ENCODE measurements around the gene SECISBP2L.

Gene SECISBP2L

DNA sequence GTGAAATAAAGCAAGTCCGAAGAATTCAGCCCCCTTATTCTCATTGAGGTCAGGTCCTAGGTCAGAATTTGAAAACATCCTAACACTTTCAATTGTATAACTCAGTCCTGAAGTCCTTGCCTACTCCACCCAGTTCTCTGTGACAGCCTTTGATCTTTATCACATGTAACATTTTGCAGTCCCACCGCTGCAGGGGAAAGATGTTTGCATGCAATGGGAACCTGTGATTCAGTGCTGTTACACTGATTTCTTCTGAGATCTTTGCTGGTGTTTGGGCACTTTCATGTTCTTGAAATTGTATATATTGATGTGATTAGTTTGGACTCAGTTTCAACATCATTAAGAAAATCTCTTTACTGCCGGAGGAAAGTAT lies 18.0 kb upstream of the SECISBP2L start:
- Histone ChIP-seq H2AFZ (ENCODE audit: low read depth, low read length, severe bottlenecking) (no peak overlapping the region), H3K9me3 (ENCODE audit: insufficient read depth, low read length) (no peaks in the 10 kb centered on the region), H3F3A (ENCODE audit: insufficient read depth) (no peaks in the 10 kb centered on the region)

DNA sequence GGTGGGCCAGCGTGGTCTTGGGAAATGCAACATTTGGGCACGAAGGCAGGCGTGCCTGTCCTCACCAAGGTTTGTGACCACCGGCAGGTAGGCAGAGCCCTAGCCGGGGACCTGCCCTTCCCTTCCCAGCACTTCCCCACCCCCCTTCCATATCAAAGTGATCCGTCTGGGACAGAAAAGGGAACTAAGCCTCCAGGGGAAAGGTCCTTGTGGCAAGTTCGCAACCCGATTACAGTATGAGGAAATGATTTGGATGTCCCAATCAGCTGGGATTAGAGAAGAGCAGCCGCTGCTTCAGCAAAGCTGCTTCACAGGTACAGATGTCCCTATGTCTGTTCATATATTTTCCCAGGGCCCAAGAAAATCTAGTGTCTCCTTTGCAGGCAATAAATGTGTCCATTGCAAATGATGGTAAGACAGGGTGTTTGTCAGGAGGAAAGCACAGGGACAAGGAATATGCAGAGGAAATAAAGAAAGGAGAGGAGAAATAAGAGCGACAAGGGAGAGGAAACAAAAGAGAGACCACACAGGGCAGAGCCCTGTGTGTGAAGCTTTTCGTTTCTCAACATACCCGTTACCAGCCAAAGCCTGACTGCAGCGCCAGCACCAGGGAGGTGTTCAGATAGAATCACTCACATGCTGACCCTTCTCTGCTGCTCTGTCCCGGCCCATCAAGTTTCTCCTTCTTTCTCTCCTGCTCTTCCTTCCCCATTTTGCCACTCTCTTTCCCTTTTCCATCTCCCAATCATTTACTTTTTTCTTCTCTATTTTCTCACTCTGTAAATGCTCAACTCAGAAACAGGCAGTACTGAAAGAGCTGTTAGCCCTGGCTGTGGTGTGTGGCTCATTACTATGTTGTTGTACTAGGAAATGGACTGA lies 17.4 kb upstream of the SECISBP2L start:
- no peaks in the 10 kb centered on the region for H3K27me3 ChIP-seq (ENCODE audit: low read length)
- H3K9ac ChIP-seq (ENCODE audit: low read length) = no peak overlapping the region
- H3K9me3 ChIP-seq (ENCODE audit: insufficient read depth, low read length) = no peaks in the 10 kb centered on the region
- H3K36me3 ChIP-seq (ENCODE audit: low read length) = no peaks in the 10 kb centered on the region
- TF ChIP-seq CTCF (IDR thresholded peaks at IDR 0.05; ENCODE audit: insufficient read depth, low read length, poor library complexity, severe bottlenecking) (no peak), EZH2phosphoT487 (conservative IDR thresholded peaks at IDR 0.05; ENCODE audit: low read length) (no peak)
- no peak overlapping the region for H3K4me3 ChIP-seq (ENCODE audit: insufficient read depth, low read length, poor library complexity, severe bottlenecking)
- H3K79me2 ChIP-seq (ENCODE audit: insufficient read depth, low read length) = no peaks in the 10 kb centered on the region
- H4K20me1 ChIP-seq (ENCODE audit: low read depth, low read length) = no peaks in the 10 kb centered on the region
- H2AFZ ChIP-seq (ENCODE audit: low read depth, low read length, severe bottlenecking) = no peak overlapping the region
- H3K4me2 ChIP-seq (ENCODE audit: low read depth, low read length, poor library complexity, severe bottlenecking) = no peak overlapping the region
- no peaks in the 10 kb centered on the region for H3K9me2 ChIP-seq (replicated peaks; ENCODE audit: insufficient read depth, low read length)
- no peak overlapping the region for H3K27ac ChIP-seq (ENCODE audit: low read depth, low read length)
- no peaks in the 10 kb centered on the region for H3F3A ChIP-seq (ENCODE audit: insufficient read depth)

More for the DNA sequence above, 18.0 kb upstream of the SECISBP2L start:
- Histone ChIP-seq H3K79me2 (ENCODE audit: insufficient read depth, low read length) (no peaks in the 10 kb centered on the region), H3K9me2 (replicated peaks; ENCODE audit: insufficient read depth, low read length) (no peaks in the 10 kb centered on the region), H3K4me2 (ENCODE audit: low read depth, low read length, poor library complexity, severe bottlenecking) (no peak overlapping the region), H3K36me3 (ENCODE audit: low read length) (no peaks in the 10 kb centered on the region), H3K9ac (ENCODE audit: low read length) (no peak overlapping the region), H3K27me3 (ENCODE audit: low read length) (no peaks in the 10 kb centered on the region), H3K4me3 (ENCODE audit: insufficient read depth, low read length, poor library complexity, severe bottlenecking) (no peak overlapping the region), H4K20me1 (ENCODE audit: low read depth, low read length) (no peaks in the 10 kb centered on the region), H3K27ac (ENCODE audit: low read depth, low read length) (no peak overlapping the region)
- TF ChIP-seq EZH2phosphoT487 (conservative IDR thresholded peaks at IDR 0.05; ENCODE audit: low read length) (no peak), CTCF (IDR thresholded peaks at IDR 0.05; ENCODE audit: insufficient read depth, low read length, poor library complexity, severe bottlenecking) (no peak)

GRCh38 chr15:49062900-49063299 lies 16.7 kb upstream of the SECISBP2L start:
- H4K20me1 ChIP-seq (ENCODE audit: low read depth, low read length) = no peaks in the 10 kb centered on the region
- no peak overlapping the region for H3K4me2 ChIP-seq (ENCODE audit: low read depth, low read length, poor library complexity, severe bottlenecking)
- no peaks in the 10 kb centered on the region for H3K36me3 ChIP-seq (ENCODE audit: low read length)
- no peak overlapping the region for H3K4me3 ChIP-seq (ENCODE audit: insufficient read depth, low read length, poor library complexity, severe bottlenecking)
- no peak for TF ChIP-seq EZH2phosphoT487 (conservative IDR thresholded peaks at IDR 0.05; ENCODE audit: low read length)
- no peak for TF ChIP-seq CTCF (IDR thresholded peaks at IDR 0.05; ENCODE audit: insufficient read depth, low read length, poor library complexity, severe bottlenecking)
- no peaks in the 10 kb centered on the region for H3K9me2 ChIP-seq (replicated peaks; ENCODE audit: insufficient read depth, low read length)
- H3K9ac ChIP-seq (ENCODE audit: low read length) = no peak overlapping the region
- H3K27me3 ChIP-seq (ENCODE audit: low read length) = no peaks in the 10 kb centered on the region
- H2AFZ ChIP-seq (ENCODE audit: low read depth, low read length, severe bottlenecking) = no peak overlapping the region
- H3F3A ChIP-seq (ENCODE audit: insufficient read depth) = no peaks in the 10 kb centered on the region
- no peaks in the 10 kb centered on the region for H3K9me3 ChIP-seq (ENCODE audit: insufficient read depth, low read length)
- H3K79me2 ChIP-seq (ENCODE audit: insufficient read depth, low read length) = no peaks in the 10 kb centered on the region
- H3K27ac ChIP-seq (ENCODE audit: low read depth, low read length) = no peak overlapping the region
